ENCODE measurements around the gene ZNF541.

- TF ChIP-seq FOS (IDR thresholded peaks at IDR 0.05; ENCODE audit: borderline replicate concordance, extremely low read depth, insufficient read length) (no peak), POLR2AphosphoS5 (IDR thresholded peaks at IDR 0.05; ENCODE audit: low read length) (no peak), POLR2A (IDR thresholded peaks at IDR 0.05; ENCODE audit: low read depth, low read length) (no peak), CTCF (IDR thresholded peaks at IDR 0.05 in 2 of 3, conservative IDR thresholded peaks at IDR 0.05 in 1 of 3; ENCODE audit: control insufficient read depth in 2 of 3, extremely low read depth in 1 of 3, insufficient read depth in 1 of 3, low read depth in 3 of 3, low read length in 3 of 3) (no peak)
Measured at GRCh38 chr19:47619763-47620162, 46.8 kb upstream of the ZNF541 start.
